ENCODE measurements around the gene GULP1.

- TF ChIP-seq CTCF (IDR thresholded peaks at IDR 0.05; ENCODE audit: insufficient read depth, low read depth, low read length) (no peak), EZH2 (IDR thresholded peaks at IDR 0.05; ENCODE audit: insufficient read depth, low read length) (no peak)
Measured at GRCh38 chr2:188481474-188481873, 189.8 kb downstream of the GULP1 start.

Measured in astrocyte (in vitro differentiated cells and primary cell).